Measurements from ENCODE around the gene NUP155. TPM values are rescaled to one million over a fixed set of nuclear protein-coding genes. Genes with fewer than 3 reads are reported as not detected.
"Not testable (repeated sequence)": the region's sequence is repeated elsewhere in the genome, so short reads cannot be mapped to it uniquely, and the experiment has no call there.

Gene NUP155
- 34.9 TPM for polyA plus RNA-seq (ENCODE audit: insufficient read length)
- long read RNA-seq, donor 1, full-length matches to known transcripts, result 2 of 2 reads
- long read RNA-seq, donor 1, partial matches to known transcripts, result 0 of 2 reads
- long read RNA-seq, donor 1, other reads (novel, unspliced or antisense), result 0 of 2 reads
- long read RNA-seq, donor 2, result 0 reads
- long read RNA-seq, donor 3, result 0 reads
- long read RNA-seq, donor 4, result 0 reads
- long read RNA-seq, donor 5, partial matches to known transcripts, result 5 of 5 reads
- long read RNA-seq, donor 5, other reads (novel, unspliced or antisense), result 0 of 5 reads
- long read RNA-seq, donor 6, partial matches to known transcripts, result 9 of 9 reads
- long read RNA-seq, donor 6, other reads (novel, unspliced or antisense), result 0 of 9 reads
- long read RNA-seq, donor 7, full-length matches to known transcripts, result 3 of 3 reads
- long read RNA-seq, donor 7, partial matches to known transcripts, result 0 of 3 reads
- long read RNA-seq, donor 7, other reads (novel, unspliced or antisense), result 0 of 3 reads
- long read RNA-seq, donor 8, result 0 reads

- peak; percentile 94 for DNase-seq
These were observed at the start of gene NUP155 for GRCh38 chr5:37370864-37371726. TSS of gene NUP155 (minus strand) at chr5:37371106. CDS start at chr5:37370977, 129 bp downstream.

- no peak for DNase-seq
These were observed 46.4 kb upstream of the NUP155 start for GRCh38 chr5:37417347-37417746.

GRCh38 chr5:37415456-37415855 is 44.5 kb upstream of the NUP155 start:
- DNase-seq, result not testable (repeated sequence)

GRCh38 chr5:37412515-37412914 is 41.6 kb upstream of the NUP155 start:
- no peak for DNase-seq

GRCh38 chr5:37400501-37400900 is 29.6 kb upstream of the NUP155 start:
- no peak for DNase-seq

- DNase-seq, result no peak
These were observed 25.4 kb upstream of the NUP155 start for GRCh38 chr5:37396352-37396751.

- DNase-seq, result no peak
These were observed 20.7 kb upstream of the NUP155 start for GRCh38 chr5:37391591-37391990.

GRCh38 chr5:37379100-37379628 is 8.3 kb upstream of the NUP155 start, which contains the start of gene WDR70:
TSS of gene WDR70 (plus strand) at chr5:37379318. CDS start at chr5:37379368, 50 bp downstream.
- DNase-seq, result peak; percentile 80

- DNase-seq, result not testable (repeated sequence)
These were observed 7.2 kb upstream of the NUP155 start for GRCh38 chr5:37378066-37378465.

- DNase-seq, result no peak
These were observed 4.2 kb upstream of the NUP155 start for GRCh38 chr5:37375091-37375490.

- DNase-seq, result no peak
These were observed 399 bp downstream of the NUP155 start for GRCh38 chr5:37370550-37370863.

- no peak for DNase-seq
These were observed 15.7 kb downstream of the NUP155 start for GRCh38 chr5:37355161-37355560.

- DNase-seq, result not testable (repeated sequence)
These were observed 28.2 kb downstream of the NUP155 start for GRCh38 chr5:37342741-37343140.

- DNase-seq, result not testable (repeated sequence)
These were observed 36.2 kb downstream of the NUP155 start for GRCh38 chr5:37334754-37335153.

GRCh38 chr5:37326536-37326935 is 44.4 kb downstream of the NUP155 start:
- no peak for DNase-seq

GRCh38 chr5:37323607-37324006 is 47.3 kb downstream of the NUP155 start:
- no peak for DNase-seq

GRCh38 chr5:37319037-37319782 is 51.7 kb downstream of the NUP155 start:
- no peak for DNase-seq

GRCh38 chr5:37316027-37316426 is 54.9 kb downstream of the NUP155 start:
- no peak for DNase-seq

GRCh38 chr5:37310360-37310759 is 60.5 kb downstream of the NUP155 start:
- no peak for DNase-seq

- no peak for DNase-seq
These were observed 62.1 kb downstream of the NUP155 start for GRCh38 chr5:37308793-37309192.

GRCh38 chr5:37304888-37305287 is 66.0 kb downstream of the NUP155 start:
- no peak for DNase-seq

- not testable (repeated sequence) for DNase-seq
These were observed 74.6 kb downstream of the NUP155 start for GRCh38 chr5:37296313-37296712.

Measured in left kidney (tissue), 8 donors.